ENCODE measurements around the gene REELD1.

GRCh38 chr4:146182443-146182842 is 31.9 kb upstream of the REELD1 start:
- no peak for TF ChIP-seq CTCF (IDR thresholded peaks at IDR 0.05 in 4 of 5, conservative IDR thresholded peaks at IDR 0.05 in 1 of 5)
- TF ChIP-seq POLR2A (IDR thresholded peaks at IDR 0.05) = no peak

All from gastrocnemius medialis (tissue), 4 donors.